Thyroid gland (tissue), 4 donors: ENCODE data around the gene ZBTB48. TPM values are rescaled to one million over a fixed set of nuclear protein-coding genes. Genes with fewer than 3 reads are reported as not detected.

ENCODE experiments used
- DNase-seq, 2 donors: peaks; one replicate each; pipeline ENCODE4 v3.0.0-alpha.2; 2019
- H3K27ac ChIP-seq, 3 donors: fragments of 200-600 bp; sonication (generic); 1 replicate in 2 of 3; 2 replicates in 1 of 3; pipeline ENCODE4 v1.5.1; 2016 to 2019; ENCODE audit warnings: mild to moderate bottlenecking in 1 of 3, moderate library complexity in 1 of 3
- H3K27me3 ChIP-seq: fragments of 200-600 bp; sonication (generic); one replicate; pipeline ENCODE4 v1.5.1; 2019
- H3K36me3 ChIP-seq, 2 donors: fragments of 200-600 bp; sonication (generic); one replicate each; pipeline ENCODE4 v1.5.1; 2016 to 2019
- H3K4me1 ChIP-seq, 2 donors: fragments of 200-600 bp; sonication (generic); one replicate each; pipeline ENCODE4 v1.5.1; 2017 to 2019
- H3K4me3 ChIP-seq, 3 donors: fragments of 200-600 bp; sonication (generic); replicated peaks in 1 of 3; 1 replicate in 2 of 3; 2 replicates in 1 of 3; pipeline ENCODE4 v1.5.1; 2016; ENCODE audit warnings: mild to moderate bottlenecking in 1 of 3
- H3K9me3 ChIP-seq: fragments of 200-600 bp; sonication (generic); one replicate; pipeline ENCODE4 v1.5.1; 2017
- POLR2A ChIP-seq, 2 donors: fragments of 450-650 bp; IDR thresholded peaks; one replicate each; pipeline ENCODE4 v1.6.1; 2017; ENCODE audit warnings: antibody characterized with exemption in 2 of 2, mild to moderate bottlenecking in 2 of 2, moderate library complexity in 1 of 2
- WGBS, 2 donors: methylation state at CpG; one replicate each; pipeline ENCODE4 v1.1.5; 2017; 5-methylcytosine and 5-hydroxymethylcytosine counted together
- intact Hi-C: fragments of 100-400 bp; cut with DNase I; formaldehyde crosslinking; loops from one replicate; pipeline ENCODE4 v1.15.1; 2023
- total RNA-seq, 4 donors: library from RNA; depleted of rRNA; stranded (reverse); fragments of >200 nt; gene quantifications; one replicate each; pipeline ENCODE4 v1.2.3, GENCODE V29; 2016
- TF ChIP-seq, protein P1 (sequence below), 6 experiments: fragments of 200-600 bp in 3 of 6; fragments of 450-650 bp in 3 of 6; sonication (generic) in 3 of 6; IDR thresholded peaks; one replicate each; pipeline ENCODE4 v1.5.1; 2016 to 2019; ENCODE audit warnings: antibody characterized with exemption in 6 of 6, mild to moderate bottlenecking in 2 of 6, inconsistent platforms in 1 of 6, moderate library complexity in 1 of 6

Gene ZBTB48
- total RNA-seq, 4 donors from 2014 or later: 22.7 to 33.8 (median 29.4) TPM

DNA sequence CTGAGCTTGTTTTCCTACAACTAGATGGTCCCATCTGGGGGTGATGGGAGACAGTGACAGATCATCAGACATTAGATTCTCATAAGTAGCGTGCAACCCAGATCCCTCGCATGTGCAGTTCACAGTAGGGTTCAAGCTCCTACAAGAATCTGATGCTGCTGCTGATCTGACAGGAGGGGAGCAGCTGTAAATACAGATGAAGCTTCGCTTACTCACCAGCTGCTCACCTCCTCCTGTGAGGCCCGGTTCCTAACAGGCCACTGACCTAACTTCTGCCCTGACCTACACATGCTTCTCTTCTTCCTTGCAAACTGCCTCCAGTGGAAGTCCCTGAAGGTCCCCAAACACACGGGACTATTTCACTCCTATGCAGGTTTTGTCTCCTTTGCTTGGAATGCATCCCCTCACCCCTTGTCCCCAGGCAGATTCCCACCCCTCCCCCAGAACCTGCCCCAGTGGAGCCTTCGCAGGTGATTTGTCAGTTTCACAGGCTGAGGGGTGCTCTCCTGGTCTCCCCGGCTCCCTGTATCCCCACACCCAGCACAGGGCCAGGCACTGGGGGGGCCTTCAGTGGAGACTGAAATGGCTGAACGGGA is 5.7 kb upstream of the ZBTB48 start:
- TF ChIP-seq, protein P1, sequence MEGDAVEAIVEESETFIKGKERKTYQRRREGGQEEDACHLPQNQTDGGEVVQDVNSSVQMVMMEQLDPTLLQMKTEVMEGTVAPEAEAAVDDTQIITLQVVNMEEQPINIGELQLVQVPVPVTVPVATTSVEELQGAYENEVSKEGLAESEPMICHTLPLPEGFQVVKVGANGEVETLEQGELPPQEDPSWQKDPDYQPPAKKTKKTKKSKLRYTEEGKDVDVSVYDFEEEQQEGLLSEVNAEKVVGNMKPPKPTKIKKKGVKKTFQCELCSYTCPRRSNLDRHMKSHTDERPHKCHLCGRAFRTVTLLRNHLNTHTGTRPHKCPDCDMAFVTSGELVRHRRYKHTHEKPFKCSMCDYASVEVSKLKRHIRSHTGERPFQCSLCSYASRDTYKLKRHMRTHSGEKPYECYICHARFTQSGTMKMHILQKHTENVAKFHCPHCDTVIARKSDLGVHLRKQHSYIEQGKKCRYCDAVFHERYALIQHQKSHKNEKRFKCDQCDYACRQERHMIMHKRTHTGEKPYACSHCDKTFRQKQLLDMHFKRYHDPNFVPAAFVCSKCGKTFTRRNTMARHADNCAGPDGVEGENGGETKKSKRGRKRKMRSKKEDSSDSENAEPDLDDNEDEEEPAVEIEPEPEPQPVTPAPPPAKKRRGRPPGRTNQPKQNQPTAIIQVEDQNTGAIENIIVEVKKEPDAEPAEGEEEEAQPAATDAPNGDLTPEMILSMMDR (IDR thresholded peaks at IDR 0.05): no peak
- TF ChIP-seq POLR2A (IDR thresholded peaks at IDR 0.05): no peak
- WGBS, 2 donors: 74 to 79% methylated on average over 7 to 8 of the region's 8 CpGs
- Histone ChIP-seq H3K27me3 (no peaks in the 10 kb centered on the region), H3K4me3 (no peak overlapping the region), H3K27ac (no peak overlapping the region), H3K4me1 (peaks cover under 1 to 2% of the 10 kb centered on the region in 2 donors), H3K9me3 (no peaks in the 10 kb centered on the region), H3K36me3 (no peaks in the 10 kb centered on the region)
- intact Hi-C loops: no loop called here
- no peak for DNase-seq

DNA sequence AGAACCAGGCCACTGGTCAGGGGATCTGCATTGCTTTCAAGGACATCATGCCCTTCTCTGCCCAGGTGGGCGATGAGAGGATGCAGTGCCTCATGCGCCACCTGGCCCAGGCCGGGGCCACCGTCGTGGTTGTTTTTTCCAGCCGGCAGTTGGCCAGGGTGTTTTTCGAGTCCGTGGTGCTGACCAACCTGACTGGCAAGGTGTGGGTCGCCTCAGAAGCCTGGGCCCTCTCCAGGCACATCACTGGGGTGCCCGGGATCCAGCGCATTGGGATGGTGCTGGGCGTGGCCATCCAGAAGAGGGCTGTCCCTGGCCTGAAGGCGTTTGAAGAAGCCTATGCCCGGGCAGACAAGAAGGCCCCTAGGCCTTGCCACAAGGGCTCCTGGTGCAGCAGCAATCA is 5.0 kb upstream of the ZBTB48 start:
- intact Hi-C loops: no loop called here
- DNase-seq: no peak
- H3K36me3 ChIP-seq: no peaks in the 10 kb centered on the region
- H3K4me3 ChIP-seq: no peak overlapping the region
- no peak overlapping the region for H3K27ac ChIP-seq
- peaks cover 5 to 6% of the 10 kb centered on the region in 2 donors for H3K4me1 ChIP-seq
- 86 to 89% methylated on average over 4 to 10 of the region's 14 CpGs for WGBS, 2 donors
- H3K9me3 ChIP-seq: no peaks in the 10 kb centered on the region
- TF ChIP-seq, protein P1 (IDR thresholded peaks at IDR 0.05): no peak
- no peak for TF ChIP-seq POLR2A (IDR thresholded peaks at IDR 0.05)
- no peaks in the 10 kb centered on the region for H3K27me3 ChIP-seq

DNA sequence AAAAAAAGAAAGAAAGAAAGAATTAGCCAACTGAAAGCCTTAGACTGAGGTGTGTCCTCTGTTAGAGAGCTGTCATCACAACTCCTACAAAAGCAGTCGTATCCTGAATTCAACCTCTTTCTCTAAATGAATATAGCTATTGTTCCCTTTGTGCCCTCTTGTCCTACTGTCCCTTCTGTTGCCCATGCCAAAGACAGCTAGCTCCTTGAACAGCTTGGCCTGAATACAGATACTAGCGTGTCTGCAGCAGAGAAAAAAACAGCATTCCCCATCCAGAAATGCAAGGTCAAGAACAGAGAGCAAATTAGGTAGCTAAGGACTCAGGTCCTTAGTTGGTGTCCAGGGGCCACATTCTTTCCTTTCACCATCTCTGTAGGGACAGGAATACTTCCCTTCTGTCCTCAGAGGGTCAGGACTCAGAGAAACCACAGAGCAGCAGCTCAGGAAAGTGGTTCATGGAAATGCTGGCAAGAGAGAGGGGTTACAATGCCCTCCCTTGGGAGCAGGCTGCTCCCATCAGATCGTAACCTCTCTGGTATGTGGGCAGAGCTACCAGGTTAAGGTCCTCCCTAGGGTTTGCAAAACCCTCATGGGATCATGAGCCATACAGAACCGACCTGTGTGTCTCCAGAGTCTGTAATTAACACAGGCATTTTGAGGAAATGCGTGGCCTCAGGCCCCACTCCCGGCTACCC is 1.8 kb upstream of the ZBTB48 start:
- H3K9me3 ChIP-seq: no peaks in the 10 kb centered on the region
- intact Hi-C loops: no loop called here
- WGBS, 2 donors: 72 to 85% methylated on average over 6 of the region's 6 CpGs
- peaks cover 14 to 23% of the 10 kb centered on the region in 2 donors for H3K4me1 ChIP-seq
- no peak overlapping the region for H3K4me3 ChIP-seq
- no peak for DNase-seq
- no peak overlapping the region for H3K27ac ChIP-seq
- no peak for TF ChIP-seq POLR2A (IDR thresholded peaks at IDR 0.05)
- TF ChIP-seq, protein P1 (IDR thresholded peaks at IDR 0.05): no peak
- H3K27me3 ChIP-seq: no peaks in the 10 kb centered on the region
- no peaks in the 10 kb centered on the region for H3K36me3 ChIP-seq

DNA sequence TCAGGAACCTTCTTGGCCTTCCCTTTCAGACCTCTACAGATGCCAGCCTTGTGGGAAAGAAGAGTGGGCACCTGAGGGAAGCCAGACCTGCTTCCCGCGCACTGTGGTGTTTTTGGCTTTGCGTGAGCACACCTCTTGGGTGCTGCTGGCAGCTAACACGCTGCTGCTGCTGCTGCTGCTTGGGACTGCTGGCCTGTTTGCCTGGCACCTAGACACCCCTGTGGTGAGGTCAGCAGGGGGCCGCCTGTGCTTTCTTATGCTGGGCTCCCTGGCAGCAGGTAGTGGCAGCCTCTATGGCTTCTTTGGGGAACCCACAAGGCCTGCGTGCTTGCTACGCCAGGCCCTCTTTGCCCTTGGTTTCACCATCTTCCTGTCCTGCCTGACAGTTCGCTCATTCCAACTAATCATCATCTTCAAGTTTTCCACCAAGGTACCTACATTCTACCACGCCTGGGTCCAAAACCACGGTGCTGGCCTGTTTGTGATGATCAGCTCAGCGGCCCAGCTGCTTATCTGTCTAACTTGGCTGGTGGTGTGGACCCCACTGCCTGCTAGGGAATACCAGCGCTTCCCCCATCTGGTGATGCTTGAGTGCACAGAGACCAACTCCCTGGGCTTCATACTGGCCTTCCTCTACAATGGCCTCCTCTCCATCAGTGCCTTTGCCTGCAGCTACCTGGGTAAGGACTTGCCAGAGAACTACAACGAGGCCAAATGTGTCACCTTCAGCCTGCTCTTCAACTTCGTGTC is 995 bp upstream of the ZBTB48 start:
- Histone ChIP-seq H3K4me1 (peaks cover 14 to 23% of the 10 kb centered on the region in 2 donors), H3K27ac (peak overlapping the region in 2 of 3 donors; percentile 69 to 86), H3K4me3 (peak overlapping the region in 1 of 3 donors; percentile 85), H3K36me3 (no peaks in the 10 kb centered on the region), H3K27me3 (no peaks in the 10 kb centered on the region), H3K9me3 (no peaks in the 10 kb centered on the region)
- intact Hi-C loops: no loop called here
- WGBS, 2 donors: 87 to 92% methylated on average over 13 of the region's 14 CpGs
- no peak for DNase-seq
- TF ChIP-seq, protein P1 (IDR thresholded peaks at IDR 0.05): no peak
- no peak for TF ChIP-seq POLR2A (IDR thresholded peaks at IDR 0.05)
